GM18909 (cell line): ENCODE results near the gene GPHN.

Experiments
- ATAC-seq: cut with Tn5 transposase; IDR thresholded peaks from one replicate; pipeline ENCODE4 v1.9.1; 2021; ENCODE audit warnings: mild to moderate bottlenecking; ENCODE audit not compliant: unreplicated experiment, poor library complexity

GPHN gene

DNA sequence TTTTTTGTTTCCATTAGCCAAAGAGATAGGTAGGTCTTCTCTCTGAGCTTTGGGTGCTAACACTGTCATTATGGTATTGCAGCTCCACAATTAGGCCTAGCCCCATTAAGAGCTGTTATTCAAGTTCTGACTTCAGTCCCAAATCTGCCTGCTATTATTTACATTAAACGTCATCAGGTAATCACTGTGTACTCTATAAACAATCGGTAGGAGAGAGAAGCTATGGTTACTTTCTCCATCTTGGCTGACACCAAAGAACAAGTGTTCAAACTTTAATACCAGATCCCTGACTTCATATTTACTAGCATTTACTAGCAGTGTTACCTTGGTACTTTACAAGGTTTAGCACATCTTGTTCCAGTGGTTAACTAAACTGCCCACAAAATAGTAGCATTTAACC lies 376.2 kb downstream of the GPHN start:
- ATAC-seq, result no peak

DNA sequence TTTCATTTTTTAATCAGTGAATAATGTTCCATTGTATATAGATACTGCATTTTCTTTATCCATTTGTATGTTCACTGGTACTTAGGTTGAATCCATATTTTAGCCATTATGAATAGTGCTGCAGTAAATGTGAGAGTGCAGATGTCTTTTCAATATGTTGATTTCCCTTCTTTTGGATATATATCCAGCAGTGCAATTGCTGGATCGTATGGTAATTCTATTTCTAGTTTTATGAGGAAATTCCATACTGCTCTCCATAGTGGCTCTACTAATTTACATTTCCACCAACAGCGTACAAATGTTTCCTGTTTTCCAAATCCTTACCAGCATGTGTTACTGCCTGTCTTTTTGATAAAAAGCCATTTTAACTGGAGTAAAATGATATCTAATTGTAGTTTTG lies 392.8 kb downstream of the GPHN start:
- ATAC-seq, result no peak

DNA sequence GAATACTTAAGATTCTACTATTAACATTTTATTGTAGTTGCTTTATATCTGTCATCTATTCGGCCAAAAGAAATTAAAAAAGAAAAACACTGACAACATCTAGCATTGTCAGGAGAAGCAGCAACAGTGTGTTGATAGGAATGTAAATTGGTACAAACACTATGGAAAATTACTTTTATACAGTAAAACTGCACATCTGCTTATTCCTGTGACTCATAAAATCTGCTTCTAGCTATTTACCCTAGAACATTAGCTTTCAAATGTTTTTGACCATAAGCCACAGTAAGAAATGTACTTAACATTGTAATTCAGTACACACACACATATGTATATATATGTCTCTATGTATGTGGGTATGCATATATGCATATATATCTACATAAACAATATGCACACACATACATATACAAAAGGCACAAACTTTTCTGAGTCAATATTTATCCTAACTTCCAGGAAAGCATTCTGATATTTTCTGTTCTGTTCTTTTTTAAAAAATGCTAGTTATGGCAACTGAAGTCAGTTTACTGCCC lies 402.4 kb downstream of the GPHN start:
- ATAC-seq, result no peak

DNA sequence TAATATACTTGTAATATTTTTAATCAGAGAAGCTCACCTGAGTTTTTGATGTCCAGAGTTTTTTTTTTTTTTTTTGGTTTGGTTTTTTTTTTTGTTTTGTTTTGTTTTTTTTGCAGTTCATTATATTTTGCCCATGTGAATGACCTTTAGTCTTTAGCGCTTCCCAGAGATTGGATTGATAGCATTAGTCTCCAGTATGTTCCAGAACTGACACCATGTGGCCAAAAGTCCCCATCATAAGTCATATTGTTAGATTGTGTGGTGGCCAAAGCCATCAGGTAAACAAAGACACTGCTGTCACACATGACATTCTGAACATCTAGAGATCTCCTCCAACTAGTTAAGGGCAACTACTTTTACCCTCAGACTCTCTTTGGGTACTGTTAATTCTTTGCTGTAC lies 408.5 kb downstream of the GPHN start:
- ATAC-seq, result no peak

DNA sequence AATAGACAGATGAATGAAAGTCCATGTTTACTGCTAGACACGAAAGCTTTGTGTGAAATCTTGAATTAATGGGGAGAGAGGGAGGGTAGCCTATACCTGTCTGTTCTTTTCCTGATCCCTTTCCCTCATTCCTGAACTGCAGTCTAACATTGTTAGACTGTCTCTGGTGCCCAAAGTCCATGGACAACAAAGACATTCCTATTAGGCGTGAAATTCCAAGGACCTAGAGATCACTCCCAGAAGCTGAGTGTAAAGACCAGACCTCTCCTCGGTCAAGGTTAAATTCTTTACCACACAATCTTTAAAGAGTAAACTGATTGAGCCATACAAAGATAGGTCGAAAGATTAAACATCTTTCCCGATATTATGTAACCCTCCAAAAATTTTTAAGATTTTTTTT lies 410.6 kb downstream of the GPHN start:
- ATAC-seq, result no peak

DNA sequence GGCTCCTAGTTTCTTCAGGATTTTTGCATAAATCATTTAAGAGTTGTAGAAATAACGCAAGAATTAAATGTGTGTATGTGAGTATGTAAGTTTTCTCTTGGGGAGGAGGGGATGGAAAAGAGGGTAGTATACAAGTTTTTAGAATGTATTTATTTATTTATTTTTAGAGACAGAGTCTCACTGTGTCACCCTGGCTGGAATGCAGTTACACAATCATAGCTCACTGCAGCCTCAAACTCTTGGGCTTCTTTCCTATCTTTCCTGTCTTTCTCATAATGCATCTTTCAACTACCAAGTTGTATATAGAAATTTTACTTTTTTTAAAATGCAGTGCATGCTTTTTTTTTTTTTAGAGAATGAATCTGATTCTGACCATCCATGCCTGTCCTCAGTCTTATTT lies 412.2 kb downstream of the GPHN start:
- ATAC-seq, result no peak

DNA sequence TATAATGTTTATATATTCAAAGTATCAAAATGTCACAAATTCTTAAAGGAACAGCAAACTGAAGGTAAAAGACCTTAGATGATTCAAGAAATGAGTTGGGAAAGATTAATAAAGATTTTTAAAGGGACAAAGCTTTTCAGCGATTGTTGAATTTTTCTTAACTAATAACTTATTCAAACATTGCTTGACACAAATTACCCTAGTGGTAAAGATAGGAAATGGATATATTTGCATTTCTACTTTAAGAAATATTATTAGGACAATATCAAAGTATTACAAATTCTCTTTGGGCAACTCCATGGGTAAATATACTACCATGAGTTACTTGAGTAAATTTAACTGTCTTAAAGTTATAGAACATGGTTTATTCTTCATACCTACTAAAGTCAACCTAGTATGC lies 415.3 kb downstream of the GPHN start:
- no peak for ATAC-seq

DNA sequence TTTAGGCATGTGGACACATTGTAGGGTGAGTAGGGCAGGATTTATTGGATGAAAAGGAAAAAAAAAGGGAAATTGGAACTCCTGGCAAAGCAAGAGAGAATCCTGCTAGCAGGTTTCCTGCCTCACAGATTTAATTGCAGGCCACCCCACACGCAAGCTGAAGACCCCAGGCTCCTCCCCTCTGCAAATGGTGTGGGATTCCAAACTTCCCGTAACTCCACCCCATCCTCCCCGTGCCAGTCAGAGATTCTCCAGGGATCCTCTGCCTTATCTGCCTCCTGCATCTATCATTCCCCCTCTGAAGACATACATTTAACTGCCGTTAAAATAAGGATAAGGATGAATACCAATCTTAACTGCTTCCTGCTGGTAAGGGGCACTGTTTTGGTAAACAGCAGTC lies 431.5 kb downstream of the GPHN start:
- ATAC-seq, result no peak

DNA sequence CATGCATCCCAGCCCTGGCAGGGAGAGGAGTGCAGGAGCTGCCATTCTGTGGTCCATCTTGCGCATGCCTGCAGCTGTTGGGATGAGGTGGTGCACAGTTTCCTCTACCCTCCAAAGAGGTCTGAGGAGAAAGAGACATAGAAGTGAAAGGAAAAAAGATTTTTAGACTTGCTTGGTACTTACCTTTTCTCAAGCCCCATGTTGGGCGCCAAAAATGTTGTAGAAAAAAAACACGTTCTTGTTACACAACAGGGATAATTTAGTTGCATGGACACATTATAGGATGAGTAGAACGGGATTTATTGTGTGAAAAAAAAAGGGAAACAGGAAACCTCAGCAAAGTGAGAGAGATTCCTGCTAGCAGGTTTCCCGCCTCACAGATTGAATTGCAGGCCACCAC lies 436.9 kb downstream of the GPHN start:
- ATAC-seq, result no peak

DNA sequence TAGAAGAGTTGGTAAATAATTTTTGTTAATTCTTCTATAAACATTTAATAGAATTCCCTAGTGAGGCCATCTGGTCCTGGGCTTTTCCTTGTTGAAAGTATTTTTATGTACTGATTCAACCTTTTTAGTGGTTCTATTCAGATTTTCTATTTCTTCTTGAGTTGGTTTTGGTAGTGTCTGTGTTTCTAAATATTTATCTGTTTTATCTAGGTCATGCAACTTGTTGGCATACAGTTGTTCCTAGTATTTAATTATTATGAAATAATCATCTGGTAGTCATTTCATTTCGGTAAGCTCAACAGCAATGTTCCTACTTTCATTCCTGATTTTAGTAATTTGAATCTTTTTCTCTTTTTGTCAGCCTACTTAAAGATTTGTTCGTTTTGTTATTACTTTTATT lies 447.2 kb downstream of the GPHN start:
- ATAC-seq, result no peak

DNA sequence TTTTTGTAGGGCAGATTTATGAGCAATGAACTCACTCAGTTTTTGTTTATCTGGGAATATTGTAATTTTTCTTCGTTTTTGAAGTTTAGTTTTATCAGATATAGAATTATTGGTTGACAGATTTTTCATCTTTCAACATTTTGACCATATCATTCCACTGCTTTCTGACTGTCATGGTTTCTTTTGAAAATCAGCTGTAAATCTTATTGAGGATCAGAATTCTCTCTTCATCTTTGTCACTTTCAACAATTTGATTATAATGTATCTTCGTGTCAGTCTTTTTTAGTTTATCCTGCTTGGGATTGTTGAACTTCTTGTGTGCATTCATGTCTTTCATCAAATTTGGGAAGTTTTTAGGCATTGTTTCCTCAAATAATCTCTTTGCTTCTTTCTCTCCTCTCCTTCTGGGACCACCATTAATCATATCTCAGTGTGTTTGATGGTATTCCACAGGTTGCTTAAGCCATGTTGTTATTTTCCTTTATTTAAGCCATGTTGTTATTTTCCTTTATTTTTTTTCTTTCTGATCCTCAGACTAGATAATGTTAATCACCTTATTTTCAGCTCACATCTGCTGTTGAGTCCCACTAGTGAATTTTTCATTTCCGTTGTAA lies 451.6 kb downstream of the GPHN start:
- ATAC-seq, result no peak

DNA sequence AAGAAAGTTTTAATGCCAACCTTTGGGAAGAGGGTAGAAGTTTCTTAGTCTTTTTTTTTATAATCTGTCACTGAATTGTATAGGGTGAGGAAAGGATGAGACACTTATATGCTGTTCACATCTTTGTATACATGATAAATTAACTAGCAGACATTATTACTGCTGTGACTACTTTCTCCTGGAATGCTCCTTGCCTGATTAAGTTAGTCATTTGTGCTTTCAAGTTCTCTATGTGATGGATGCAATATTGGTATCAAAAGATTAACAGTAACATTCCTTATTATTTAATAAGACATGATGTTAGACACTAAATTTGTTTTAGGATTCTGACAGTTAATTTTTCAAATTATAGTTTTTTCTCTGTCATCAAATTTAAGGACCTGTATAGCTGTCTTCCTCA lies 457.9 kb downstream of the GPHN start:
- ATAC-seq, result no peak

DNA sequence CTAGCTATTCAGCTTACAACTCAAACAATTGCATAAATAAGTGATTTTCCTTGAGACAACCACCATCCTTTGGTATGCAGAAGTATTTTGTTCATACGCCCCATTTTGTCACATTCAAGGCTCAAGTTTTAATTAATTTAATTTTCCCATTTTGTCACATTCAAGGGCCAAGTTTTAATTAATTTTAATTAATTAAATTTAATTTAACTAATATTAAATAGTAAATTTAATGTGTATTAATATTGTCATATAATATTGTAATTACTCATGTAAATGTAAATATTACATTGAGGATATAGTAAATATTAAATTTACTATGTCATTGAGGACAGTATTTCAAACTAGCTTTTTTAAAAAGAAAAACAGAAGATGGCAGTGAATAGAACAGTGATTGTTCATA lies 464.5 kb downstream of the GPHN start:
- no peak for ATAC-seq

DNA sequence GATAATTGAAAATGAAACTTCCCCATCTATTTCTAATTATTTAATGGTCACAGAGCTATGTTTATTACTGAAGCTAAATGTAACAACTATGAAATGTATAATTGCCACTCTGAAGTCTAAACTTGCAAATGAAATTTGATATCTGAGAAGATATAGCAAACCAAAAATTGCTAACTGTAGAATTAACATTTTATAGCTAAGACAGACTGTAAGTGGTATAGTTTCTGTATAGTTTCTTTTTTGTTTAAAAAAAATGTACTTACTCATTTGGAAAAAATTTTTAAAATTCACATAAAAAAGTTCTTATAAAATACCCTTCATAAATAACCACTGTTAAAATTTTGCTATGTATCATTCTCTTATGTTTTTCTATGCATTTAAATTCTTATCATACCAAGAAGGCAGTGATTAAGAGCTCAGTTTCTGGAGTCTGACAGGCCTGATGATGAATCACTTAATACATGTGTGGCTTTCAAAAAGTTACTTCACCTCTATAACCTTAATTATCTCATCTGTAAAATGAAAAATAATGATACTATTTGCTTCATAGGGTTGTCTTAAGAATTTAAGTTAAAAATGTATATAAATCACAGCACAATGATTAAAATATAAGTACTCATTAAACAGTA lies 466.6 kb downstream of the GPHN start:
- ATAC-seq, result no peak

DNA sequence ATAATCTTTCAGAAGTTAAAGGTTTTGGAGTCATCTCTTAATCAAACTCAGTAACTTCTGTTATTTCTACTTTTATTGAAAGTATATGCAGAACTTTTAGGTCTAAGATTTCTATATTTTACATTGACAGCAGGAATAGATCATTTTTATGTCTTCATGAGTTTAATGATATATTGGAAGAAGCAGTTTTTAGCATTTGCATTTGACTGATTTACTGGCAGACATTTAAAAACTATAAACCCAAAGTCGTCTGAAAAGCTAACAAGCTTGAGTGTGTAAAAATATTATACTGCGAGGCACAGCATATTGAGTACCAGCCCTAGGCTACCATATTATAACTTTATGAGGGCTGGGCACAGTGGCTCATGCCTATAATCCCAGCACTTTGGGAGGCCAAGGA lies 467.3 kb downstream of the GPHN start:
- ATAC-seq, result no peak

DNA sequence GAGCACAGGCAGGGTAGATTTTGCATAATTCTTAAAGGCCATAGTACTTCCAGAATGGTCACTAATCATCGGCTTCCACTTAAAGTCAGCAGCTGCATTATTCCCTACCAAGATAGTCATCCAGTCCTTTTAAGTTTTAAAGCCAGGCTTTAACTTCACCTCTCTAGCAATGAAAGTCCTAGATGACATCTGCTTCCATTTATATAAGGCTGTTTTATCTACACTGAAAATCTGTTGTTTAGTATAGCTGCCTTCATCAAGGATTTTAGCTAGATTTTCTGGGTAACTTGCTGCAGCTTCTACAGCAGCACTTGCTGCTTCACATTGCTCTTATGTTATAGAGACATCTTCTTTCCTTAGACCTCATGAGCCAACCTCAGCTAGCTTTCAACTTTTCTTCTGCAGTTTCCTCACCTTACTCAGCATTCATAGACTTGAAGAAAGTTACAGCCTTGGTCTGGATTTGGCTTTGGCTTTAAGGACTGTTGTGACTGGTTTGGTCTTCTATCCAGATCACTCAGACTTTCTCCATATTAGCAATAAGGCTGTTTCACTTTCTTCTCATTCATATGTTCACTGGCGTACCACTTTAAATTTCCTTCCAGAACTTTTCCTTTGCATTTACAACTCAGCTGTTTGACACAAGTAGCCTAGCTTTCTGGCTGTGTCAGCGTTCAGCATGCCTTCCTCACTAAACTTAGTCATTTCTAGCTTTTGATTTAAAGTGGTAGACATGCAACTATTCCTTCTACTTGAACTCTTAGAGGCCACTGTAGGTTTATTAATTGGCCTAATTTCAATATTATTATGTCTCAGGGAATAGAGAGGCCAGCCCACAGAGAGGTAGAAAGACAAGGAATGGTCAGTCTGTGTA lies 471.4 kb downstream of the GPHN start:
- ATAC-seq, result no peak

DNA sequence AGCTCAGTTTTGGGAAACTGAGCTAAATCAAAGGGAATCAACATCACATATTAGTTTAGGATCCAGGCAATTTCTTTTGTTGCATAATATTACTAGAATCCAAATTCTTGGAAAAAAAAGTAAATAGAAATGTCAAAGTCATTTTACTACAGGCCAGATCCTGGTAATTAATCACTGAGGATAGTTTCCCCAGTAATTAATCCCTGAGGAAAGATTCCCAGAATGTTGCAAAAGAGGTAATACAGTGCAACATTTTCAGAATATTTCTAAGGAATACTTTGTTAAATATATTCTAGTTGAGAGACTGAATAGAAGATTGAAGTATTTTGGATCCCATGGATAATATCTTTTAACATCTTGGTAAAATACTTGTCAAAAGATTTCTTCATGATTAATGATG lies 474.3 kb downstream of the GPHN start:
- ATAC-seq, result no peak

DNA sequence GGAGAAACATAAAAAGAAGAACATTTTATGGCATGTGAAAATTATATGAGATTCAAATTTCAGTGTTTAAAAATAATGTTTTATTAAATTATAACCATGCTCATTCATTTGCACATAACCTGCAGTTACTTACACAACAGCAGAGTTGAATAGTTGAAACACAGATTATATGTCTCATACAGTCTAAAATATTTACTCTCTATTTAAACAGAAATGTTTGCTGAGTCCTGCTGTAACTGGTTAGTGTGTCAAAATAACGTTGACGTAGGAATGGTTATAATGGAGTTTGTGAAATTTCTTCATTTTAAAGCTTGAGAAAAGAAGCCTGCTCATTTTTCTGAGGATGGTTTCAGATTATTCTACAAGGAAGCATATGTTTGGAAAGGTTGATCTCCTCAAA lies 484.8 kb downstream of the GPHN start:
- no peak for ATAC-seq

DNA sequence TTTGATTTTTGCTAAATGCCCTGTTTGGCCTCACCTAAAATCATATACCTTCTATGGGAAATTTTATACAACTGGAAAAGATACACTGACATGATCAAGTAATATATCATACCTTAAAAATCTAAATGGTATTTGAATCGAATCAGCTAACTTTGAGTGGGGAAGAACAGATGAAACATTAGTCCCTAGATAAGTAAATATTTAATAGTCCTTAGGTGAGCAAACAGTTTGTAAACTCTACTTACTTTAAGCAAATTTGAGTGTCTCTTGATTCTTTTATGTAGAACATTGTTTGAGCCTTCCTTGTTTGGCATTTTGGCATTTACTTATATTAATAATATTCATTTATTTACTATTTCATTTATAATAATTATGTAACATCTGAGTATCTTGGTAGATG lies 485.6 kb downstream of the GPHN start:
- ATAC-seq, result no peak

DNA sequence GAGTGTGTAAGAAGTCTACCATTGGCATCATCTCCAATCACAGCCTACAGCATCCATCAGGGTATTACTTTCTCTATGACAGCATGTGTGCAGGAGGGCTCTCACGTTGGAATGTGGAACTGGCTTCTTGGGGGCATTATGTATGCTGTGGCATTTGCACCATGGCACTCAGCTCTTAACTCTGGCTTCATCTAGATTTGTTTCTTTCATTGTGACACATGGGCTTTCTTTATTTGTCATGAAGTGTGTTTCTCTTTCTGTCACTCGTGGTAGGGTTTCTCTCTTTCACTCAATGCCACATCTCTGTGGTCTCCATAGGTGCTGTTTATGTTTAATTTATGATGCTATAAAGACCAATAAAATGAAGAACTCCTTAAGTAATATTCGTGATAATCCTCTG lies 490.1 kb downstream of the GPHN start:
- ATAC-seq, result no peak

DNA sequence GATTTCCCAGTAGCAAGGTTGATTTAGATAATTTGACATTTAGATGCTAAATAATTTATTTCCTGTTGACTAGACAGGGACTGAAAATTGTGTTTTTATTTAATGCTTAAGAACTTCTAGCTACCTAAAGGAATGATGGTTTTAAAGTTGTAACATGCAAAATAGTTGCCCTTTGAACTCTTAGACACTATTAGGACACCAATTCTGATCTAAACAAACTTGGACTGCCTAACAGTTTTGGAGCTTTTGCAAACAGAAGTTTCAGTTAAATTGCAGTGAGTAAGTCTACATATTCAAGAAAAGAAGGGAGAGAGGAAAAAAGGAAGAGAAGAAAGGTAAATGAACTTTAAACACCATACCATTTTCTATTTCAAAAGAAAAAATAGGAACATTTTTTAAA lies 492.0 kb downstream of the GPHN start:
- no peak for ATAC-seq
